Smooth muscle cell (in vitro differentiated cells): ENCODE data around the gene POGZ. TPM values are rescaled to one million over a fixed set of nuclear protein-coding genes. Genes with fewer than 3 reads are reported as not detected.

Experiments used
- DNase-seq: peaks from one replicate; lab custom pipeline; 2025; ENCODE audit not compliant: unreplicated experiment; lab: John Stamatoyannopoulos, UW
- H2AFZ ChIP-seq: fragments of 200-600 bp; sonication (generic); 2 replicates; pipeline ENCODE4 v1.6.0; 2016; ENCODE audit warnings: antibody characterized with exemption, low read depth, mild to moderate bottlenecking
- H3F3A ChIP-seq: fragments of 200-600 bp; sonication (generic); 2 replicates; pipeline ENCODE4 v1.6.0; 2017; ENCODE audit warnings: antibody characterized with exemption, low read depth
- H3K27ac ChIP-seq: fragments of 200-600 bp; sonication (generic); 2 replicates; pipeline ENCODE4 v1.5.1; 2016; ENCODE audit warnings: low read depth, mild to moderate bottlenecking
- H3K27me3 ChIP-seq: fragments of 200-600 bp; sonication (generic); 2 replicates; pipeline ENCODE4 v1.6.1; 2016; ENCODE audit warnings: low read depth, mild to moderate bottlenecking
- H3K36me3 ChIP-seq: fragments of 200-600 bp; sonication (generic); 2 replicates; pipeline ENCODE4 v1.5.1; 2016; ENCODE audit warnings: low read depth
- H3K4me1 ChIP-seq: fragments of 200-600 bp; sonication (generic); 2 replicates; pipeline ENCODE4 v1.5.1; 2016; ENCODE audit warnings: low read depth
- H3K4me2 ChIP-seq: fragments of 200-600 bp; sonication (generic); 2 replicates; pipeline ENCODE4 v1.6.0; 2016; ENCODE audit warnings: mild to moderate bottlenecking
- H3K4me3 ChIP-seq: fragments of 200-600 bp; sonication (generic); 2 replicates; pipeline ENCODE4 v1.5.1; 2016; ENCODE audit warnings: mild to moderate bottlenecking
- H3K79me2 ChIP-seq: fragments of 200-600 bp; sonication (generic); 2 replicates; pipeline ENCODE4 v1.6.0; 2016; ENCODE audit warnings: low read depth, mild to moderate bottlenecking
- H3K9ac ChIP-seq: fragments of 200-600 bp; sonication (generic); 2 replicates; pipeline ENCODE4 v1.6.0; 2016; ENCODE audit warnings: low read depth
- H3K9me3 ChIP-seq: fragments of 200-600 bp; sonication (generic); replicated peaks from 2 replicates; pipeline ENCODE4 v1.5.1; 2016; ENCODE audit warnings: low read depth
- H4K20me1 ChIP-seq: fragments of 200-600 bp; sonication (generic); 2 replicates; pipeline ENCODE4 v1.6.0; 2016; ENCODE audit warnings: low read depth
- CTCF ChIP-seq: fragments of 200-600 bp; sonication (generic); IDR thresholded peaks from 2 replicates; pipeline ENCODE4 v1.5.1; 2017; ENCODE audit warnings: borderline replicate concordance, mild to moderate bottlenecking, antibody characterized with exemption; ENCODE audit not compliant: insufficient read depth, poor library complexity, severe bottlenecking
- WGBS: methylation state at CpG from one replicate; pipeline ENCODE4 v1.1.7; 2016; ENCODE audit warnings: low lambda C conversion rate; 5-methylcytosine and 5-hydroxymethylcytosine counted together
- polyA plus RNA-seq: library from polyadenylated mRNA; unstranded; fragments of >200 nt; fragmentation: Nextera tagmentation; extraction: Ambion mirVana; gene quantifications from 2 replicates; pipeline ENCODE4 v1.2.1, GENCODE V29; 2016
- total RNA-seq: library from RNA; depleted of rRNA; stranded (reverse); fragments of >200 nt; gene quantifications from 2 replicates; pipeline ENCODE4 v1.2.3, GENCODE V29; 2014

POGZ gene
- total and polyA plus RNA-seq, 2 experiments from 2014 or later = 20.5 to 40.9 TPM

- Histone ChIP-seq H3K79me2 (no peaks in the 10 kb centered on the region), H2AFZ (no peak overlapping the region), H3K4me1 (no peaks in the 10 kb centered on the region), H3K4me3 (no peak overlapping the region), H3K36me3 (peaks cover 41% of the 10 kb centered on the region), H3K9me3 (no peaks in the 10 kb centered on the region), H3K9ac (no peak overlapping the region), H3K4me2 (no peak overlapping the region), H3K27ac (no peak overlapping the region), H3K27me3 (no peaks in the 10 kb centered on the region), H4K20me1 (peaks cover 24% of the 10 kb centered on the region), H3F3A (peaks cover 11% of the 10 kb centered on the region)
- DNase-seq = no peak
- WGBS = 93% methylated on average over 2 of the region's 2 CpGs
- no peak for TF ChIP-seq CTCF
These were observed 47.4 kb downstream of the POGZ start for GRCh38 chr1:151411884-151412283.

DNA sequence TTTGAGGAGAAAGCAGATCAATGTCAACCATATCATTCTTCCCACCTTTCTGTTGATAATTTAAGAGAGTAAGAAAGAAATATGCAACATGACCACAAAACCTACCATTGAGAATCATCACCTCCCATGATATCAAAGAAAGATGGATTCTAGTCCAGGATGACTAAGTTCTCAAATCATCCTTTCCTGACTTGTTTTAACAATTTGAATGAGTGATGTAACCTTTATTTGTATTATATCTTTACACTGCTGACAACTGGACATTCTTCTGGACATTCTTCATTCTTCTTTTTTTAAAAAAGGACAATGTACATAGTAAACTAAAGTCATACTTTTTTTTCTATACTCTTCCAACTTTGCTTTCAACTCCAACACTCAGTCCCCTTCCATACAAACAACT, 50.4 kb downstream of the POGZ start:
- Histone ChIP-seq H3K4me1 (no peaks in the 10 kb centered on the region), H3K27ac (no peak overlapping the region), H3K36me3 (peaks cover 28% of the 10 kb centered on the region), H3K79me2 (no peaks in the 10 kb centered on the region), H3K4me2 (no peak overlapping the region), H3K4me3 (no peak overlapping the region), H3K9me3 (no peaks in the 10 kb centered on the region), H2AFZ (no peak overlapping the region), H3F3A (peaks cover 20% of the 10 kb centered on the region), H3K27me3 (no peaks in the 10 kb centered on the region), H3K9ac (no peak overlapping the region), H4K20me1 (peaks cover 14% of the 10 kb centered on the region)
- no peak for TF ChIP-seq CTCF
- DNase-seq = no peak

GRCh38 chr1:151407304-151407703, 52.0 kb downstream of the POGZ start:
- no peak overlapping the region for H3K27ac ChIP-seq
- H4K20me1 ChIP-seq = peaks cover 18% of the 10 kb centered on the region
- H3K4me3 ChIP-seq = no peak overlapping the region
- H3K4me2 ChIP-seq = no peak overlapping the region
- H3F3A ChIP-seq = peaks cover 34% of the 10 kb centered on the region
- H3K9me3 ChIP-seq = no peaks in the 10 kb centered on the region
- no peak for TF ChIP-seq CTCF
- 99% methylated on average over 3 of the region's 3 CpGs for WGBS
- no peak for DNase-seq
- H3K4me1 ChIP-seq = no peaks in the 10 kb centered on the region
- no peak overlapping the region for H2AFZ ChIP-seq
- peaks cover 23% of the 10 kb centered on the region for H3K36me3 ChIP-seq
- no peak overlapping the region for H3K9ac ChIP-seq
- no peaks in the 10 kb centered on the region for H3K79me2 ChIP-seq
- H3K27me3 ChIP-seq = no peaks in the 10 kb centered on the region

DNA sequence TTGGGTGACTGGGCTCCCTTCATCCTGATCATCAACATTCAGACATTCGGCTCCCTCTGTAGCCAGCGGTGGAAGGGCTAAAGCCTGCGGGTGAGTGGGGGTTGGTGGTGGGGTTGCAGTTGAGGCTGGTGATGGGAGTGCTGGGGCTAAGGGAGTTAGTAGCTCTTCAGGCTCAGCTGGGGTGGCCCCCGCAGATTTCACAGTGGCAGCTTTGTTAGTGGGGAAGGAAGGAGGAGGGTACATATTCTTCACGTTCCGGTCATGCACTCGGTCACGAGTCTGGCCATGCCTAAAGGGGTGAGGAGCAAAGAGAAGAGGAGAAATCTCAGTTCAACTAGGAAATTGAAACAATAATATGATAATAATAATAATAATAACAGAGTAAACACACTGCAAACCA, 53.1 kb downstream of the POGZ start:
- 95% methylated on average over 8 of the region's 8 CpGs for WGBS
- Histone ChIP-seq H3K36me3 (peaks cover 14% of the 10 kb centered on the region), H3K4me2 (no peak overlapping the region), H3K9me3 (no peaks in the 10 kb centered on the region), H3K27ac (no peak overlapping the region), H3K79me2 (no peaks in the 10 kb centered on the region), H3K9ac (no peak overlapping the region), H3K4me1 (no peaks in the 10 kb centered on the region), H3F3A (peaks cover 46% of the 10 kb centered on the region), H4K20me1 (peaks cover 17% of the 10 kb centered on the region), H2AFZ (no peak overlapping the region), H3K4me3 (no peak overlapping the region), H3K27me3 (no peaks in the 10 kb centered on the region)
- DNase-seq = no peak
- TF ChIP-seq CTCF = no peak
